Skeletal muscle satellite cell (primary cell): ENCODE data around the gene SCN1A.

Experiments used
- H3K27me3 ChIP-seq: 2 replicates; pipeline ENCODE4 v1.7.0; 2013; ENCODE audit warnings: low read length; ENCODE audit not compliant: control insufficient read depth, insufficient read depth
- H3K36me3 ChIP-seq: 2 replicates; pipeline ENCODE4 v1.7.0; 2013; ENCODE audit warnings: mild to moderate bottlenecking, control low read depth, low read length; ENCODE audit not compliant: insufficient read depth
- H3K4me1 ChIP-seq: 2 replicates; pipeline ENCODE4 v1.7.0; 2013; ENCODE audit warnings: low read length; ENCODE audit not compliant: control insufficient read depth, insufficient read depth
- H3K4me2 ChIP-seq: 2 replicates; pipeline ENCODE4 v1.7.0; 2013; ENCODE audit warnings: mild to moderate bottlenecking, low read length
- H3K4me3 ChIP-seq: 2 replicates; pipeline ENCODE4 v1.7.0; 2013; ENCODE audit warnings: low read length
- H3K9ac ChIP-seq: 2 replicates; pipeline ENCODE4 v1.7.0; 2013; ENCODE audit warnings: mild to moderate bottlenecking, low read depth, low read length, moderate library complexity
- H3K9me3 ChIP-seq: replicated peaks from 2 replicates; pipeline ENCODE4 v1.7.0; 2013; ENCODE audit warnings: mild to moderate bottlenecking, control low read depth, low read length

SCN1A gene

GRCh38 chr2:165967746-165968145 lies 160.1 kb downstream of the SCN1A start:
- Histone ChIP-seq H3K9me3 (no peaks in the 10 kb centered on the region), H3K4me2 (no peak overlapping the region), H3K4me1 (no peaks in the 10 kb centered on the region), H3K36me3 (no peaks in the 10 kb centered on the region), H3K27me3 (no peaks in the 10 kb centered on the region), H3K4me3 (no peak overlapping the region), H3K9ac (no peak overlapping the region)

GRCh38 chr2:165961818-165962217 lies 166.0 kb downstream of the SCN1A start:
- H3K4me3 ChIP-seq, result no peak overlapping the region
- H3K4me2 ChIP-seq, result no peak overlapping the region
- H3K4me1 ChIP-seq, result no peaks in the 10 kb centered on the region
- H3K36me3 ChIP-seq, result no peaks in the 10 kb centered on the region
- no peaks in the 10 kb centered on the region for H3K9me3 ChIP-seq
- no peaks in the 10 kb centered on the region for H3K27me3 ChIP-seq
- no peak overlapping the region for H3K9ac ChIP-seq

GRCh38 chr2:165959371-165959770 lies 168.4 kb downstream of the SCN1A start:
- Histone ChIP-seq H3K9me3 (no peaks in the 10 kb centered on the region), H3K9ac (no peak overlapping the region), H3K4me2 (no peak overlapping the region)

DNA sequence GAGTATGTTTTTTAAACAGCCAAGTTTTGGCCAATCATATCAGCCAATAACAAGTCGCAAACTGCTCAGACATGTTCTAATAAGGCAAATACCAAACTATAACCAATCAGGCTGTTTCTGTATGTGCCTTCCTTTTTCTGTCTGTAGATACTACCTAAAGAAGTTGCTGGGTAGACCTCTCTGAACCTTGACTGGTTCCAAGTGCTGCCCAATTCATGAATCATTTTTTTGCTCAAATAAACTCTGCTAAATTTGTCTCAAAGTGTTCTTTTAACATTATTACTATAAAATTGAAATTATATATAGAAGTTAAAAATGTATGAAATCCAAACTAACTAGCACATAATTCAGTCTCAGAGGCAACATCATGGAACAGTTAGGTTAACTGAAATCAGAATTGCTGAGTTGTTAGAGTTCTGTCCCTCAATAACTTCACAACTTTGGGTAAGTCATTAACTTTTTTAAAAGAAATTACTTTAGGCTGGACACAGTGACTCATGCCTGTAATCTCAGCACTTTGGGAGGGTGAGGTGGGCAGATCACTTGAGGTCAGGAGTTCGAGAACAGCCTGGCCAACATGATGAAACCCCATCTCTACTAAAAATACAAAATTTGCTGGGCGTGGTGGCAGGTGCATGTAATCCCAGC lies 169.4 kb downstream of the SCN1A start:
- no peak overlapping the region for H3K4me2 ChIP-seq

More at GRCh38 chr2:165959371-165959770, 168.4 kb downstream of the SCN1A start:
- no peak overlapping the region for H3K4me3 ChIP-seq
- H3K27me3 ChIP-seq, result no peaks in the 10 kb centered on the region
- H3K4me1 ChIP-seq, result peaks cover 8% of the 10 kb centered on the region
- no peaks in the 10 kb centered on the region for H3K36me3 ChIP-seq

GRCh38 chr2:165957030-165957675 lies 170.7 kb downstream of the SCN1A start:
- H3K4me1 ChIP-seq, result peaks cover 14% of the 10 kb centered on the region
- H3K4me2 ChIP-seq, result no peak overlapping the region
- H3K27me3 ChIP-seq, result no peaks in the 10 kb centered on the region
- H3K4me3 ChIP-seq, result no peak overlapping the region
- no peaks in the 10 kb centered on the region for H3K36me3 ChIP-seq
- no peaks in the 10 kb centered on the region for H3K9me3 ChIP-seq
- no peak overlapping the region for H3K9ac ChIP-seq

More for the DNA sequence above, 169.4 kb downstream of the SCN1A start:
- H3K9me3 ChIP-seq, result no peaks in the 10 kb centered on the region
- no peaks in the 10 kb centered on the region for H3K36me3 ChIP-seq
- H3K27me3 ChIP-seq, result no peaks in the 10 kb centered on the region
- no peak overlapping the region for H3K4me3 ChIP-seq
- no peak overlapping the region for H3K9ac ChIP-seq
- peaks cover 11% of the 10 kb centered on the region for H3K4me1 ChIP-seq

DNA sequence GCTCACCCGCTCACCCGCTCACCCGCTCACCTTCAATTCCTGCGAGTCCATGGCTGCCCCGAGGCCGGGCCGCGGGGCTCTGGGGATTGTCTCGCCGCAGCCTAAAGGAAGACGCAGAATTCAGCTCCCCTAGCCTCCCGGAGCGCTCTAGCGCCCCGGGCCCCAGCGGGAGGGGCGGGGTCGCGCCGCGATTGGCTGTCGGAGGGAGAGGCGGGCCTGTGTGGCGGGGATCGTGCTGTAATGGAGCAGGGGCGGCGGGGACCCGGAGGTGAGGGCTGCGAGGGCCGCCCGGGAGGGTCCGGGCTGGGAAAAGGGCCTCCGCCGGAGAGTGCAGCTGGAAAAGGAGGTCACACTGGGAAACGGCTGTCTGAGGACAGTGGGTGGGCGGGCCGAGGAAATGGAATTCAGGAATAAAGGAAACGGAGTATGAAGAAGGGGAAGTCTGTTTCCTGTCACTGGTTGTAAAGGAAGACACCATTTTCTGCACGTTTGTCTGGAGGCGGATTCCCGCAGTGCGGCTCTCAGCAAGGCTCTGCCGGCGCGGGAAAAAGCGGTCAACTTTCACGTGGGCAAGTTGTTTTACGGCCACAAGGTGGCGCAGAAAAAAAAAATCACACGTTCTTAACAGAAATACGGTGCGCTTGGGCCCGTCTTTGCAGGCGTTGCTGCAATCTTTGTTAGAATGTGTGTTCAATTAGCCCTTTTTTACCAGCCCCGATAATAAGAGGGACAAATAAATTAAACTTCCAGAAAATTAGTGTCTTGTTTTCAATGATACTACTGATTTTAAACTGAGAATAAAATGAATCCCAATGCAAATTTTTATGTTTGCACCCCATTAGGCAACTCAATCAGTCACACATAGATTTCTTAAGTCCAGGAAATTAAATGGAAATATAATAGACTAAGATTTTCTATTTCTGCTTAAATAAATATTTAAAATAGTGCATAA lies 173.9 kb downstream of the SCN1A start, which contains the start of gene TTC21B:
TSS of gene TTC21B (minus strand) at position 122 of the 952 bp plus-strand sequence. CDS start at position 51, 71 bp downstream.
- peaks cover 3% of the 10 kb centered on the region for H3K36me3 ChIP-seq
- peak within 1 kb of the TSS; percentile 96 for H3K4me3 ChIP-seq
- H3K4me1 ChIP-seq, result peaks cover 18% of the 10 kb centered on the region
- H3K4me2 ChIP-seq, result peak within 1 kb of the TSS; percentile 72
- H3K9ac ChIP-seq, result peak within 1 kb of the TSS; percentile 92
- no peaks in the 10 kb centered on the region for H3K27me3 ChIP-seq
- no peaks in the 10 kb centered on the region for H3K9me3 ChIP-seq

DNA sequence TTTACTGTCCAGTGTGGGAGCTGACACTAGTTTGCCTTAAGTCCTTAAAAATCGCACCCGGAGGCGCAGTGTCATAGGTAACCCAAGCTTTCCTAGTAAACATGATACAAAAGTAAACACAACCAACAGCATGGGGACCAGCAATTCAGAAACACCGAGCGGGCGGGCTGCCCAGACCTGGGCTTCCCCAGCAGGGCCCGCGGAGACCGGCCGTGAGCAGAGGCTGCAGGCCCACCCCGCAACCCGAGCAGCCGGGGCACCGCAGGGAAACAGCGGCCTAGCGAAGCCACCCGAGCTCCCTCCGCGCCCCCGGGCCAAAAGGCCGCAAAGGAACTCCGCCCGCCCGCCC lies 174.5 kb downstream of the SCN1A start:
- H3K27me3 ChIP-seq, result no peaks in the 10 kb centered on the region
- H3K9ac ChIP-seq, result peak overlapping the region; percentile 92
- H3K4me1 ChIP-seq, result peaks cover 18% of the 10 kb centered on the region
- H3K36me3 ChIP-seq, result peaks cover 8% of the 10 kb centered on the region
- peak overlapping the region; percentile 96 for H3K4me3 ChIP-seq
- H3K4me2 ChIP-seq, result peak overlapping the region; percentile 72
- H3K9me3 ChIP-seq, result no peaks in the 10 kb centered on the region

DNA sequence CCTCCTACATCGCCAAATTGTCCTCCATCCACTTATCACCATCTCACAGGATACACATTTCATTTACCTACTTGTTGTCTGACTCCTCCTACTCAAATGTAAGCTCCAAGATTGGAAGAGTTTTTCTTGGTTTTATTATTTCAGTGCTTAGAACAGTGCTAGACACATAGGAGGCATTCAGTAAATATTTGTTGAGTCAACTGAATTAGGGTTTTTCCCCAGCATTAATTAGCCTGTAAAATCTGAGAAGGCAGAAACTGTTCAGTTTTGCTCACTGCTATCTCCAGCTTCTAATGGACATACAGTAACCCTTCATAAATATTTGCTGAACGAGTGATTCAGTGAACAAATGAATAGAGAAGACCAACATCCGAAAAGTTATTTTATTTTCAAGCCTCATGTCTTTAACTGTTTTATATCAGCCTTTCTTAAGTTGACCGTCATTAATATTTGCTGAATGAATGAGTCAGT lies 175.0 kb downstream of the SCN1A start:
- H3K4me3 ChIP-seq, result peak overlapping the region; percentile 96
- peak overlapping the region; percentile 92 for H3K9ac ChIP-seq

GRCh38 chr2:165952085-165952484 lies 175.7 kb downstream of the SCN1A start:
- H3K27me3 ChIP-seq, result no peaks in the 10 kb centered on the region
- H3K4me3 ChIP-seq, result peak overlapping the region; percentile 96
- no peak overlapping the region for H3K9ac ChIP-seq
- H3K9me3 ChIP-seq, result no peaks in the 10 kb centered on the region
- H3K4me2 ChIP-seq, result peak overlapping the region; percentile 72
- peaks cover 18% of the 10 kb centered on the region for H3K4me1 ChIP-seq
- H3K36me3 ChIP-seq, result peaks cover 17% of the 10 kb centered on the region

More for the DNA sequence above, 175.0 kb downstream of the SCN1A start:
- H3K4me1 ChIP-seq, result peaks cover 18% of the 10 kb centered on the region
- H3K4me2 ChIP-seq, result peak overlapping the region; percentile 72
- no peaks in the 10 kb centered on the region for H3K27me3 ChIP-seq
- H3K9me3 ChIP-seq, result no peaks in the 10 kb centered on the region
- peaks cover 13% of the 10 kb centered on the region for H3K36me3 ChIP-seq

DNA sequence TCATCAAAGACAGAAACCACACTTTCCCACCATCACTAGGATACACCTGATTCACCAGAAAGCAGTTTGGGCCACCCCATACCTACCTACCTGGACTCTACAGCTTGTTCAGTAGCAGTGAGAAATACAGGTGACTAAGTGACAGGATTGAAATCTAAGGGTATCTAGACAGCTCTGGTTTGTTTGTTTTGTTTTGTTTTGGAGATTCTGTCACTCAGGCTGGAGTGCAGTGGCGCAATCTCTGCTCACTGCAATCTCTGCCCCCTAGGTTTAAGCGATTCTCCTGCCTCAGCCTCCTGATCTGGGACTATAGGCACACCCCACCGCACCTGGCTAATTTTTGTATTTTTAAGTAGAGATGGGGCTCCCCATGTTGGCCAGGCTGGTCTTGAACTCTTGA lies 177.4 kb downstream of the SCN1A start:
- Histone ChIP-seq H3K9ac (no peak overlapping the region), H3K9me3 (no peaks in the 10 kb centered on the region), H3K4me2 (no peak overlapping the region), H3K36me3 (peaks cover 18% of the 10 kb centered on the region), H3K27me3 (no peaks in the 10 kb centered on the region), H3K4me1 (peaks cover 18% of the 10 kb centered on the region), H3K4me3 (no peak overlapping the region)

DNA sequence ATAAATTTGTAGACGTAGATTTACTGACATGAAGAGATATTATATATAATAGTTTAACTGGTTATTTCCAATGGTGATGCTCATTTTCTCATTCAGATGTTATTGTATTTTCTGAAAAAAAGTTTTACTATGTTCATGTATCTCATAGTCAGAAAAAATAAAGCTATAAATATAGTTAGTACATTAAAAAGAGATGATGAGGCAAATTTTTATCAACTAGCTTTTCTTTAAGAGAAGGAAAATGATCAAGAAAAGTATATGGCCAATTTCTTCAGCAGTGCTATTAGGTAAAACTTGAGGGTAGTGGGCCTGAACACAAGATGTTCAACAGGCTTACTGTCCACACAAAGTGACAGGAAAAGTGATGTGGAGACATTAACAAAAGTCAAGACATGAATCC lies 186.0 kb downstream of the SCN1A start:
- Histone ChIP-seq H3K4me3 (no peak overlapping the region), H3K4me2 (no peak overlapping the region), H3K9ac (no peak overlapping the region), H3K27me3 (no peaks in the 10 kb centered on the region), H3K4me1 (no peaks in the 10 kb centered on the region), H3K36me3 (peaks cover 44% of the 10 kb centered on the region), H3K9me3 (no peaks in the 10 kb centered on the region)
